Measurements from ENCODE around the gene TCP11. TPM values are rescaled to one million over a fixed set of nuclear protein-coding genes. Genes with fewer than 3 reads are reported as not detected.

The TCP11 gene
- total RNA-seq, 1 donor from 2014 or later = 0.41 TPM

GRCh38 chr6:35069262-35069661, 71.9 kb downstream of the TCP11 start:
- DNase-seq (ENCODE audit: low spot score in 2 of 2) = no peak
- no peak for FAIRE-seq

- DNase-seq (ENCODE audit: low spot score in 2 of 2) (no peak), FAIRE-seq (no peak)
Observed at GRCh38 chr6:35068644-35069043, 72.5 kb downstream of the TCP11 start.

- FAIRE-seq (no peak), DNase-seq (ENCODE audit: low spot score in 2 of 2) (no peak)
Observed at GRCh38 chr6:35068206-35068605, 72.9 kb downstream of the TCP11 start.

Small RNAs within 50 kb of the gene (small RNA-seq; reads per million reads assigned to genes)
- not detected for gene AL138721.1

Other genes starting within 250 kb of the TCP11 start
- gene SCUBE3, start 72.6 kb upstream of the TCP11 start, total RNA-seq = 1.6 TPM
- 11.0 TPM for gene ZNF76, start 118.4 kb upstream of the TCP11 start, total RNA-seq
- gene DEF6, start 156.5 kb upstream of the TCP11 start, total RNA-seq = 2.4 TPM
- gene PPARD, start 201.2 kb upstream of the TCP11 start, total RNA-seq = 1.6 TPM

All from frontal cortex (tissue), 4 donors.